Stimulated activated memory B cell treated with anti-CD40 and anti-IgM and Interleukin-4, amounts not matched to agents 10 μg/mL and 1 μg/mL and 100 μg/mL, for 72 hours (primary cell): Measurements from ENCODE around the gene ARHGEF1.

Experiments
- ATAC-seq: fragments of 150-1000 bp; cut with Tn5 transposase; 2 replicates; pipeline ENCODE4 v1.10.0; 2021
- H3K27ac Mint-ChIP-seq: one replicate; pipeline ENCODE4 v1.8.0; 2022; ENCODE audit warnings: mild to moderate bottlenecking, mixed read lengths
- H3K27me3 Mint-ChIP-seq: one replicate; pipeline ENCODE4 v1.8.0; 2022; ENCODE audit warnings: mixed read lengths
- H3K36me3 Mint-ChIP-seq: one replicate; pipeline ENCODE4 v1.8.0; 2022; ENCODE audit warnings: mixed read lengths
- H3K4me1 Mint-ChIP-seq: one replicate; pipeline ENCODE4 v1.8.0; 2022; ENCODE audit warnings: mixed read lengths
- H3K4me3 Mint-ChIP-seq: one replicate; pipeline ENCODE4 v1.8.0; 2022; ENCODE audit warnings: mild to moderate bottlenecking, moderate library complexity, mixed read lengths
- H3K9me3 Mint-ChIP-seq: one replicate; pipeline ENCODE4 v1.8.0; 2022; ENCODE audit warnings: mixed read lengths

ARHGEF1 gene

DNA sequence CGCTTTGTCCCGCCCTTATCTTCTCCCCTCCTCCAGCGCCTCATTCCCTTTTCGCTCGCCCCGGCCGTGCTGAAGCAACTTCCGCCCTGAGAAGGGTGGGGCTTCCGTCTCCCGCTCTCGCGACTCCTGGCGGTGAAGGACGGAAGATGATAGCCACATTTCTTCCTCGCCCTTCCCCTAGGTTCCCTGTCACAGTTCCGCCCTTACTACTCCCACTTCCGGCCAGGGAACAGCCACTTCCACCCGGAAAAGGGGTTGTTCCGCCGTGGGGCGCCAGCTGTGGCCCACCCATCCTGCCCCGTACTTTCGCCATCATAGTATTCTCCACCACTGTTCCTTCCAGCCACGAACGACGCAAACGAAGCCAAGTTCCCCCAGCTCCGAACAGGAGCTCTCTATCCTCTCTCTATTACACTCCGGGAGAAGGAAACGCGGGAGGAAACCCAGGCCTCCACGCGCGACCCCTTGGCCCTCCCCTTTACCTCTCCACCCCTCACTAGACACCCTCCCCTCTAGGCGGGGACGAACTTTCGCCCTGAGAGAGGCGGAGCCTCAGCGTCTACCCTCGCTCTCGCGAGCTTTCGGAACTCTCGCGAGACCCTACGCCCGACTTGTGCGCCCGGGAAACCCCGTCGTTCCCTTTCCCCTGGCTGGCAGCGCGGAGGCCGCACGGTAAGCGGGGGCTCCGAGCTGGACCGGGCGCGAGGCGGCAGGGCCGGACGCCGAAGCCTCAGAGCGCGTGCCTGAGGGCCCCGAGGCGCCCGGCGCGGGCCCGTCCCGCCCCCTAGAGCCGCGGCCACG lies 23.2 kb upstream of the ARHGEF1 start, which contains the start of gene RPS19:
Gene RPS19, plus strand, starts transcription at position 638 of the 801 bp plus-strand sequence. CDS start 520 bp downstream, outside the sequence.
- Mint-ChIP-seq H3K36me3 (peaks cover 41% of the 10 kb centered on the region), H3K9me3 (no peaks in the 10 kb centered on the region), H3K4me3 (peak within 1 kb of the TSS; percentile 93), H3K27ac (peak within 1 kb of the TSS; percentile 89), H3K27me3 (no peaks in the 10 kb centered on the region), H3K4me1 (peaks cover 43% of the 10 kb centered on the region)
- peak; percentile 94 for ATAC-seq

DNA sequence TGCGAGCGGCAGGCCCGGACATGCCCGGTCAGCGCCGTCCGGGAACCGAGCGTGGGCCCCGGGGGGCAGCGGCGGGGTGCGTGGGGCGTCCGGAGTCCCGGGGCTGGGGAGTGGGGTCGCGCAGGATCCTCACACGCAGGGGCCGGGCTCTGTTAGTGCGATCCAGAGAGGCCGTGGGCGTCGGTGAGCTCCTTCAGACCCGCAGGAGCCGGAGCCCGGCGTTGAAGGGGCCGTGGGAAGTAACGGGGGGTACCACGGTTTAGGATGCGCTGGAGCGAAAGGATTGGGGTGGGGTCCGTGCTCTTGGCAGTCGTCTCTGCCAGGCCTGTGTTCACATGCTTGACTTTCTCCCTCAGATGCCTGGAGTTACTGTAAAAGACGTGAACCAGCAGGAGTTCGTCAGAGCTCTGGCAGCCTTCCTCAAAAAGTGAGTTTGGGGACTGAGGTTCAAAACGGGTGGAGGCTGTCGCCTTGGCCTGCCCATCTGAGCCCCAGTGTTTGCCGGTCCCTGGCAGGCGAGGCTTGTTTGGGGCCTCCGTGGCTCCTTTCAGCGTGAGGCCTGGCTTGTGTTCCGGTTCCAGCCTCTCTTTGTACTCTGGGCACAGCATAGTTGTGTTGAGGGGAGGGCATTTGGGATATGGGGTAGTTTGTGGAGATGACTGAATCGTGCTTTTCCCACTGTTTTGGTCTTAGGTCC lies 22.4 kb upstream of the ARHGEF1 start:
- Mint-ChIP-seq H3K27me3 (no peaks in the 10 kb centered on the region), H3K4me1 (peaks cover 48% of the 10 kb centered on the region), H3K36me3 (peaks cover 42% of the 10 kb centered on the region), H3K9me3 (no peaks in the 10 kb centered on the region), H3K27ac (peak overlapping the region; percentile 89), H3K4me3 (peak overlapping the region; percentile 93)
- ATAC-seq, result no peak

DNA sequence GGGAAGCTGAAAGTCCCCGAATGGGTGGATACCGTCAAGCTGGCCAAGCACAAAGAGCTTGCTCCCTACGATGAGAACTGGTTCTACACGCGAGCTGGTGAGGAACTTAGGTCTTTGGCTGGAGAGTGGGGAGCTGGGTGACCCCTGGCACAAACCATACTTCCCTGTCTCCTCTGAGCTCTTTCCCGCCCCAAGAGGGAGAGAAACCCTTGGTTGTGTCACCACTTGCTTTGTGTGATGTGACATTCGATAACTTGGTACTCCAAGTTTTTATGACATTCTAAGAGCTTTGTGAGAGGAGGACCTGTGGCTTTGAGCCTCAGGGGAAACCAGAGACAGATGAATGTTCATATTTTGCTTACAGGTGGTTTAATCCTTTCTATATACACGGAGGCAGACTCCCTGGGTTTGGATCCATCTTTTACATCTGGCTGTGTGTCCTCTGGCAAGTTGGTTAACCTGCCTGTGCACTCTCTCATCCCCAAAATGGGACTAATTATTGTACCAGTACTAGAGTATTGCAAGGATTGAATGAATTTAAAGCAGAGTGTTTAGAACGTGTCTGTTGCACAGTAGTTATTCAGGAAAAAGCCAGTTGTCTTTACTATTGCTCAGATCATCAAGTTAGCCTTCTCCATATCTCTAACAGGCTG lies 21.7 kb upstream of the ARHGEF1 start:
- Mint-ChIP-seq H3K4me1 (peaks cover 54% of the 10 kb centered on the region), H3K27me3 (no peaks in the 10 kb centered on the region), H3K27ac (peak overlapping the region; percentile 89), H3K4me3 (peak overlapping the region; percentile 93), H3K36me3 (peaks cover 46% of the 10 kb centered on the region), H3K9me3 (no peaks in the 10 kb centered on the region)
- no peak for ATAC-seq

GRCh38 chr19:41861846-41862245 lies 21.1 kb upstream of the ARHGEF1 start:
- no peaks in the 10 kb centered on the region for H3K9me3 Mint-ChIP-seq
- H3K36me3 Mint-ChIP-seq, result peaks cover 50% of the 10 kb centered on the region
- H3K4me3 Mint-ChIP-seq, result peak overlapping the region; percentile 93
- peaks cover 60% of the 10 kb centered on the region for H3K4me1 Mint-ChIP-seq
- H3K27ac Mint-ChIP-seq, result peak overlapping the region; percentile 89
- no peak for ATAC-seq
- H3K27me3 Mint-ChIP-seq, result no peaks in the 10 kb centered on the region

DNA sequence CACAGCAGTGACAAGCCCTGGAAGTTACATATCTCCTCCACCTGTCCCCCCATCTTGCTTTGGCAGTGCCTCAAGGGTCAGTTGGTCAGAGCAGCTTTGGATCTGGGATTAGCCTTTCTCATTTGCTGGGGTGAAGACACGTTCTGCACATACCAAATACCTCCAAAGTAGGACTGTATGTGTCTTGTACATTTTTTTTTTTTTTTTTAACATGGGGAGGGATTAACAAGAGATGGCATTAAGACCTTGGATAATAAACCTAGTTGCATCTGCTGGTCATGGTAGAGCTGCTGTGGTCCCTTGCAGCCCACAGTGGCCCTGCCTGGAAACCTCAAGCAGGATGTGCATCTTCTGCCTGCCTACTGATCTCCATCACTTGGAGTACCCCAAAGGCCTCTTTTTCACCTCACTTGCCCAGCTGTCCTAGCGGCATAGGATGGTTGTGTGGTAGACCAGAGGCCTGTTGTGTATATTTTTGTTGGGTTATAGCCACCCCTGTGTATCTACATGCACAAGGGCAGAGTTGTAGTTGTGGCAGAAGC lies 20.5 kb upstream of the ARHGEF1 start:
- Mint-ChIP-seq H3K4me3 (peak overlapping the region; percentile 93), H3K9me3 (no peaks in the 10 kb centered on the region), H3K27me3 (no peaks in the 10 kb centered on the region), H3K27ac (peak overlapping the region; percentile 89), H3K36me3 (peaks cover 50% of the 10 kb centered on the region), H3K4me1 (peaks cover 62% of the 10 kb centered on the region)
- no peak for ATAC-seq

GRCh38 chr19:41863209-41863931 lies 19.6 kb upstream of the ARHGEF1 start:
- peaks cover 70% of the 10 kb centered on the region for H3K4me1 Mint-ChIP-seq
- H3K36me3 Mint-ChIP-seq, result peaks cover 59% of the 10 kb centered on the region
- peak overlapping the region; percentile 93 for H3K4me3 Mint-ChIP-seq
- H3K9me3 Mint-ChIP-seq, result no peaks in the 10 kb centered on the region
- no peaks in the 10 kb centered on the region for H3K27me3 Mint-ChIP-seq
- no peak for ATAC-seq
- peak overlapping the region; percentile 89 for H3K27ac Mint-ChIP-seq

GRCh38 chr19:41864374-41864773 lies 18.6 kb upstream of the ARHGEF1 start:
- H3K36me3 Mint-ChIP-seq, result peaks cover 67% of the 10 kb centered on the region
- H3K4me1 Mint-ChIP-seq, result peaks cover 80% of the 10 kb centered on the region
- ATAC-seq, result no peak
- peak overlapping the region; percentile 89 for H3K27ac Mint-ChIP-seq
- no peaks in the 10 kb centered on the region for H3K27me3 Mint-ChIP-seq
- H3K9me3 Mint-ChIP-seq, result no peaks in the 10 kb centered on the region
- peak overlapping the region; percentile 58 for H3K4me3 Mint-ChIP-seq

DNA sequence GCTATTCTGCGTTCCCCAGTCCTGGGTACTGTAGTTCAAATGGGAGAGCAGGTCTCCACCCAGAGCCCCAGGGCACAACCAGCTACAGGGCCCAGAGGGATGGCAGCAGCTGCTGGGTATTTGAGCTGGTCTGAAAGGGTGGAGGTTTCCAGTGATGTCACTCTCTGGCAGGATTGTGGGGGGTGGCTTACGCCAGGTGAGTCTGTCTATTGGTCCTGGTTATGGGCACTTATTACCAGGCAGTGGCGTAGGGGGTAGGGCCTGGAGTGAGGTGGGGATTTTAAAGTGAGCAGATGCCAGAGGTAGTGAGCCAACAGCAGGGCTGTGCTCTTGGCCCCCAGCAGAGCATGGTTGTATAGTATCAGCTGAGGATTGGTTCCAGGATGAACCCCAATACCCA lies 16.7 kb upstream of the ARHGEF1 start:
- H3K27me3 Mint-ChIP-seq, result no peaks in the 10 kb centered on the region
- H3K4me1 Mint-ChIP-seq, result peaks cover 92% of the 10 kb centered on the region
- ATAC-seq, result no peak
- no peaks in the 10 kb centered on the region for H3K9me3 Mint-ChIP-seq
- peaks cover 73% of the 10 kb centered on the region for H3K36me3 Mint-ChIP-seq
- peak overlapping the region; percentile 65 for H3K4me3 Mint-ChIP-seq
- H3K27ac Mint-ChIP-seq, result peak overlapping the region; percentile 89

DNA sequence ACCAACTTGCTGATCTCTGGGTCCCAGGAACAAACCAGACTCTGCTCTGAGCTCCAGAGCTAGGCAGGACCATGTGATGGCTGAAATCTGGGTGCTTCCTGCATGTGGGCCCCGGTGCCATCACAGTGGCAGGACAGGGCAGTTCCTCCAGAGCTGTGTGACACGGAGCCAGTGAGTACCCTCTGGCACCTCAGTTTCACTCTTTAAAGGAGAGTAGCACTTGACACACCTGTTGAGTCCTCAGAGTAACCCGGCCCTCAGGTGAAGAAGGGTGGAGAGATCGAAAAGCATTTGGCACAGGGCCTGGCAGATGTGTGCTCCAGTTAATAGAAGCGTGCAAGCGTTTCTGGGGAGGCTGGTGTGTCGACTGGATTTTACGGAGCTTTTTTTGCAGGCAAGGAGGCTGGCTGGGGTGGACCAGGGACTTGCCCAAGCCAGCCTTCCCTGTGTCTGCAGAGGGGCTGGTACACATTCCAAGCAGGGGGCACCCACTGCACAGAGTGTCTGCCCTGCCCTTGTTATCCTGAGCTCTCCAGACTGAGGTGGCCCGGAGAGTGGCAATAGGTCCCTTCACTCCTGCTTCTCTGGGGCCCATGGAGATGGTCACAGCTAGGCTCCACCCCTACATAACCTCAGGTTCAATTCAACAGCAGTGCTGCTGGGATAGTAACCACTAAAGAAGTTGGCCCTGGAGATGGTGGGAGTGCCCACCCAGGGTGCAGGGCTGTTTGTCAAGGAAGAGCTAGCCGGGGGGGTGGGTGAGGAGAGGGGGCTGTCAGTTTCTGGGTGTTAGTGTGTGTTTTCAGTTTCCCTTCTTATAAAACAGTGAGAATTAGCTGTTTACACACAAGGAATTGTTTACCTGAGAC lies 14.6 kb upstream of the ARHGEF1 start:
- Mint-ChIP-seq H3K4me3 (peak overlapping the region; percentile 59), H3K36me3 (peaks cover 59% of the 10 kb centered on the region)

DNA sequence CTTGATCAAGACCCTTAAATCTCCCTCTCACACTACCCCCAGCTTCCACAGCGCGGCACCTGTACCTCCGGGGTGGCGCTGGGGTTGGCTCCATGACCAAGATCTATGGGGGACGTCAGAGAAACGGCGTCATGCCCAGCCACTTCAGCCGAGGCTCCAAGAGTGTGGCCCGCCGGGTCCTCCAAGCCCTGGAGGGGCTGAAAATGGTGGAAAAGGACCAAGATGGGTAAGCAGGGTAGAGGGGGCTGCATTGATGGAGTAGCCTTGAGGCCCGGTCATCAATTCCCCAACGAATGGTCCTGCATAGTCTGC lies 14.0 kb upstream of the ARHGEF1 start:
- no peak for ATAC-seq
- Mint-ChIP-seq H3K27ac (peak overlapping the region; percentile 89), H3K27me3 (no peaks in the 10 kb centered on the region), H3K36me3 (peaks cover 53% of the 10 kb centered on the region), H3K4me3 (peak overlapping the region; percentile 21), H3K9me3 (no peaks in the 10 kb centered on the region), H3K4me1 (peaks cover 90% of the 10 kb centered on the region)

More for the DNA sequence above, 14.6 kb upstream of the ARHGEF1 start:
- Mint-ChIP-seq H3K27me3 (no peaks in the 10 kb centered on the region), H3K9me3 (no peaks in the 10 kb centered on the region), H3K4me1 (peaks cover 92% of the 10 kb centered on the region), H3K27ac (peak overlapping the region; percentile 89)
- ATAC-seq, result no peak

DNA sequence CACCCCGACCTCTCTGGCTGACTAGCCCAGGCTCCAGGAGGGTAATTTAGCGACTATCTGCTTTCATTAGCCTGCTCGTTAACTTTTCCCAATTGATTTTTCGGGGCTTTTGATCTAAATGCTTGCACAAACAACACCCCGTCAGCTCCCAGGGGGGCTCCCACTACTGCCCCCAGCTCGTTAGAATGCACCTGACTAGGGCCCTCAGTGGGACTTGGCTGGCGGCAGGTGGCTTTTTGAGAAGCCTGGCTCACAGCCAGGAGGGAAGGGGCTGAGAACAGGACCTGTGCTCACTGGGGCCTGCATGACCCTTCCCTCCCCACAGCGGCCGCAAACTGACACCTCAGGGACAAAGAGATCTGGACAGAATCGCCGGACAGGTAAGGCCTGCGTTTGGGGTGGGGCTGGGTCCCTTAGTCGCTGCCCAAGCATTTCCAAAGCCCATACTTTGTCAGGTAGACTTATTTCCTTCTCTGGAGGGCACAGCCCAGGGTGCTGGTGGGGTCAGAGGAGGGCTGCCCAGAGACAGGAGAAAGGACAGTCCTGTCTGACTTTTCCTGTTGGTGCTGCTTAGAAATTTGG lies 13.5 kb upstream of the ARHGEF1 start:
- Mint-ChIP-seq H3K4me1 (peaks cover 85% of the 10 kb centered on the region), H3K9me3 (no peaks in the 10 kb centered on the region), H3K4me3 (peak overlapping the region; percentile 26), H3K36me3 (peaks cover 47% of the 10 kb centered on the region), H3K27me3 (no peaks in the 10 kb centered on the region), H3K27ac (peak overlapping the region; percentile 89)
- ATAC-seq, result no peak

DNA sequence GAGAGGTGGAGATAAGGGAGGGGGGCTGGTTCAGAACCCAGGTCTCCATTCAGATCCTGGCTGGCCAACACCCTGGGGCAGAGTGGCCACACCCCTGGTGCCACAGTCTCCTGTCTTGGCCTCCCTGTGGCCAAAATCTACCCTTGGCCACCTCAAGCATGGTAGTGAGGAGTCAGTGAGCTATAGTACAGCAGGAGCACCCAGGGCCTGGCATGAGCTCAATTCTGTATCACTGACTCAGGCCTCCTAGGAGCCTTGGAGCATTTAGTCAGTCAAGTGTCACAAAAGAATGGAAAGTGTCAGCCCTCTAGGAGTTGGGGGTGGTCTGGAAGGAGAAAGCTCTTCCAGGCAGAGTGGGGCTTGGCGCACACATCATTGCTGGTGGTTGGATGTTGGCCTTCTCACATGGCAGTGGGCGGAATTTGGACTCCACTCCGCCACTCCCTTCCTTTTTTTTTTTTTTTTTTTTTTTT lies 12.5 kb upstream of the ARHGEF1 start:
- Mint-ChIP-seq H3K9me3 (no peaks in the 10 kb centered on the region), H3K4me1 (peaks cover 84% of the 10 kb centered on the region), H3K27me3 (no peaks in the 10 kb centered on the region), H3K36me3 (peaks cover 44% of the 10 kb centered on the region), H3K27ac (peak overlapping the region; percentile 89), H3K4me3 (peak overlapping the region; percentile 21)
- no peak for ATAC-seq

GRCh38 chr19:41871573-41872383 lies 11.2 kb upstream of the ARHGEF1 start:
- Mint-ChIP-seq H3K27ac (peak overlapping the region; percentile 89), H3K36me3 (peaks cover 36% of the 10 kb centered on the region), H3K4me3 (peak overlapping the region; percentile 53), H3K9me3 (no peaks in the 10 kb centered on the region), H3K27me3 (no peaks in the 10 kb centered on the region), H3K4me1 (peaks cover 84% of the 10 kb centered on the region)
- peak; percentile 77 for ATAC-seq
